Inferior parietal cortex (tissue), 1 donor: ENCODE results near the gene NAA80.

ENCODE experiments used
- DNase-seq: peaks from one replicate; pipeline ENCODE4 v3.0.0-alpha.2; 2016; ENCODE audit errors: extremely low spot score

Gene NAA80, protein sequence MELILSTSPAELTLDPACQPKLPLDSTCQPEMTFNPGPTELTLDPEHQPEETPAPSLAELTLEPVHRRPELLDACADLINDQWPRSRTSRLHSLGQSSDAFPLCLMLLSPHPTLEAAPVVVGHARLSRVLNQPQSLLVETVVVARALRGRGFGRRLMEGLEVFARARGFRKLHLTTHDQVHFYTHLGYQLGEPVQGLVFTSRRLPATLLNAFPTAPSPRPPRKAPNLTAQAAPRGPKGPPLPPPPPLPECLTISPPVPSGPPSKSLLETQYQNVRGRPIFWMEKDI

DNA sequence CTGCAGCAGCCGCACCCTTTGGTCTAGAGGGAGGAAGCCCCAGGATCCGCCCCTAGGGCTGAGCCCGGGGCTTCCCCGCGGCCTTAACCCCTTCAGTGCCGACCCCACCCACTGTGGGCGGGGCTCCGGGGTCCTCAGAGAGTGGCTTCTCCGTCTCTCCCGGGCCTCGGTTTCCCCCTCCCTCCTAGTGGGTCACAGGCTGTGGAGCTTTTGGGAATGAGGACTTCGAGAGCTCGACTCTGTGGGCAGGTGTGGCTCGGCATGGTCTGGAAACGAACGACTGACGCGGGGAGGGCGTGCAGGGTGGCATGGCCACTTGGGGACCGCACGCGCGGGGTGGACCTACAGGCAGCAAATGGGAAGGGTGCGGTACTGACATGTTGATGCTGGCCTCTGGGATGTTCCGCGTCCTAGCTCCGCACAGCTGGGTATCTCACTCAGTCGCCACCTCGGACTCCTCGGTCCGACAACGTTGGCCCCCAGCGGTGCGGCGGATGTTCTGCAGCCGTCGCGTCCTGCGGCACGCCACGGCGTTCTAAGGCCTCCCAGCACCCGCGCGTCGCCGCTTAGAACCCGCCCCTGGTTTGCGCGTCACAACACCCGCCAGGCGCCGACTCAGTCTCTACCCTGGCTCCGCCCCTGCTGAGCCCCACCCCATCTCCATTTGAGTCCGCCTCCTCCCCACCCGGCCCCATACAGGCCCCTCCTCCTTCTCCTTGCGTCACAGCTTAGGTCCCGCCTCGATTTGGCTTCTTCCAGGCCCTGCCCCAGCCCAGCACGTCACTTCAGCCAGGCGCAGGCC is at the start of gene NAA80, which contains the start of gene HYAL3:
NAA80 (minus strand) TSS at position 570 of the 802 bp plus-strand sequence. CDS start 1,942 bp downstream, outside the sequence.
HYAL3 (minus strand) TSS at position 570 of the 802 bp plus-strand sequence. CDS start 3,803 bp downstream, outside the sequence.
- DNase-seq: peak; percentile 96

DNA sequence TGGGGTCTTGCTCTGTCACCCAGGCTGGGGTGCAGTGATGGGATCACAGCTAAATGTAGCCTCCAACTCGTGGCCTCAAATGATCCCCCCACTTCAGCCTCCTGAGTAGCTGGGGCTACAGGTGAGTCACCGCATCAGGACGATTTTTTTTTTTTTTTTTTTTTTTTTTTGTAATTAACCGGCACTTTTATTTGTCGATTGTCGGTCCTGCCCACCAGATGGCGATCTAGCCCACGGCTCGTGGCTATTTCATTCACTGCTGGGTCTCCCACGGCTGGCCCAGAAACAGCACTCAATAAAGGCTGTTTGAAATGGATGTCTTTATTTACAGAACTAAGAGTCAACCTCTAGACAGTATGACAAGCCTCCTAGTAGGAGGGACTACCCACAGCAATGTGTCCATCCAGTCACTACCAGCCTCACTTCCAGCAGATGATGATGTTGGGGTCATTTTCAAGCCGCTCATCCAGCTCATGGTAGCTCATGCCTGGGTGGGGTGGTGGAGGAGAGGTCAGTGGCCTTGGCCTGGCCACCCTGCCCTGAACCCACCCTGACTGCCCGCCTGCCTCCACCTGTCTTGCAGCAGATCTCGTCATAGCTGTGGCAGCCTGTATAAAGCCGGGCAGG is 48.1 kb upstream of the NAA80 start:
- DNase-seq: peak; percentile 75

GRCh38 chr3:50345586-50346234 is 46.5 kb upstream of the NAA80 start, which contains the start of gene ZMYND10:
TSS of gene ZMYND10 (minus strand) at chr3:50345732. CDS start at chr3:50345579, 153 bp downstream.
- no peak for DNase-seq

- no peak for DNase-seq
Measured at GRCh38 chr3:50345008-50345407, 45.8 kb upstream of the NAA80 start.

DNA sequence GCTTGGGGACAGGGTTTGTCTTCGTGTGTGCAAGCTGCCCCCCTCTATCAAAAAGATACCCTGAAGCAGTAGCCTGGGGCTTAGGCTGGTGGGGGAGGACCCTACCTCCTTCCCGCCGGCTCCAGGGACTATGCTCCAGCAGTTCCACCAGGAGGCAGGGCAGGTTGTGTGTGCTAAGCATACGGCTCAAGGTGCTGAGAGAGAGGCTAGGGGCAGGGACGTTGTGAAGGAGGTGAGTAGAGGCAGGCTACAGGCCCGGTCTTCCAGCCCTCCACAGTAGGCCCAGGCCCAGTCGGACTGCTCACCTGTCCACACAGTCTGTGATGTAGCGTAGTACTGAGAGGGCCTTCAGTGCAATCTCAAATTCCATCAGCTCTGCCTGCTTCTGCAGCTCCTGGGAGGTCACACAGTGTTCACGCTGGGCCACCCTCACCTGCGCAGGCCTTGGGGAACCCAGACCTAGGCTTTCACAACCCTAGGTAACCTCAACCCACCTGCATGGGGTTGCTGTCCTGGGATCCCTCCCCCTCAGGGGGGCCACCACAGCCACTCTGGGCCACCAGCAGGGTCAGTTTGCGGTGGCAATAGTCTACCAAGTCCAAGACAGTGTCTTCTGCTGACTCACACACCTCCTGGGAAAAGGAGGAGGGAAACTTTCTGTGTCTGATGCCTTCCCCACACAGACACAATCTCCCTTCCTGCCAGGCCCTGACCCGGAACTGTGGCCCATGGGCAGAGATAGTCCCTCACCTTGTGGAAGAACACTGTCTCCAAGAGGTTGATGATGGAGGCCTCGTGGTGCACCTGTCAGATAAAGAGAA is 43.8 kb upstream of the NAA80 start:
- DNase-seq: no peak

- no peak for DNase-seq
Measured at GRCh38 chr3:50341996-50342650, 42.9 kb upstream of the NAA80 start.

DNA sequence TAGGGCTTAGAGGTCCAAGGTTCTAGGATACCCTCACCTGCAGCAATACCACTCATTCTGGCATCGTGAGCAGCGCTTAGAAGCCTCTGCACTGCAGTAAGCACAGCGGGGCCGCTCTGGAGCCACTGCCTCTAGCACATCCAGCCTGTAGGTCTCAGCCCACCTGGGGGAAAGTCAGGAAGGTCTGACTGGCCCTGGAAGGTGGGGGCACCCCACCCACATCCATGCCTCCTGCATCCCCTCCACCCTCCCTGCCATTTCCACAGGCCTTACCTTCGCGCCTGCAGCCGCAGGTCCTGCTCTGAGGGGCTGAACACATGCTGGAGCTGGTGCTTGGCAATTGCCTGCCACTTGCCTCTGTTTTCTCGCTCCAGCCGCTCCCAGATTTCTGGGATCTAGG is 42.3 kb upstream of the NAA80 start:
- no peak for DNase-seq

DNA sequence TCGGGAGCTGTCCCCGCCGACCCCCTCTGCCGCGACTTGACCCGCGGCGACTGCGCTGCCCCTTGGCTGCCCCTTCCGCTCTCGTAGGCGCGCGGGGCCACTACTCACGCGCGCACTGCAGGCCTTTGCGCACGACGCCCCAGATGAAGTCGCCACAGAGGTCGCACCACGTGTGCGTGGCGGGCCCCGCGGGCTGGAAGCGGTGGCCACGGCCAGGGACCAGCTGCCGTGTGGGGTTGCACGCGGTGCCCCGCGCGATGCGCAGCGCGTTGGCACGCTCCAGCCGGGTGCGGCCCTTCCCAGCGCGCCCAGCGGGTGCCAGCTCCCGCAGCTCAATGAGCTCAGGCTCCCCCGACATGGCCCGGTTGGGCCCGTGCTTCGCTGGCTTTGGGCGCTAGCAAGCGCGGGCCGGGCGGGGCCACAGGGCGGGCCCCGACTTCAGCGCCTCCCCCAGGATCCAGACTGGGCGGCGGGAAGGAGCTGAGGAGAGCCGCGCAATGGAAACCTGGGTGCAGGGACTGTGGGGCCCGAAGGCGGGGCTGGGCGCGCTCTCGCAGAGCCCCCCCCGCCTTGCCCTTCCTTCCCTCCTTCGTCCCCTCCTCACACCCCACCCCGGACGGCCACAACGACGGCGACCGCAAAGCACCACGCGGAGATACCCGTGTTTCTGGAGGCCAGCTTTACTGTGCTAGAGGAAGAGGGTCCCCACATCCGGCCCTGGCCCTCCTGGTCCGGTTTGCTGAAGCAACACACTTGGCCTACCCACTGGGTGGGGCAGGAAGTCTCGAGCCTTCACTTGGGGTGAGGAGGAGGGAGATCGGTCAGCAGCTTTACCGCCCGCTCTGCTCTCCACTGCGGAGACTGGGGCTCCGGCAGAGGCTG is 41.5 kb upstream of the NAA80 start, which contains the start of gene RASSF1:
RASSF1 (minus strand) TSS at position 389 of the 882 bp plus-strand sequence; CDS start at position 358, 31 bp downstream.
- DNase-seq: no peak

DNA sequence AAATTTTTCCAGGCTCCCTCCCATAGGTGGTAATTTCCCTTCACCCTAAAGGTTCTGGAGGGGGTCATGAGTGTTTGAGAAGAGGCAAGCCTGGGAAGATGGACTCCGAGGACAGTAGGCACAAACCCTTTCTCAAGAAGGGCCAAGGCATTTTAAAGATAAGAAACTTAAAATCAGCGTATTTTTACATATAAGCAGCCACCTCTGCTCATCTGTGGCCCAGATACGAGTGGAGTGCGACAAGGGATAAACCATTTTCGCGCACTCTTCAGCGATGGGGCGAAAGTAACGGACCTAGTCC is 40.9 kb upstream of the NAA80 start:
- DNase-seq: no peak

- DNase-seq: no peak
Measured at GRCh38 chr3:50339485-50340146, 40.4 kb upstream of the NAA80 start.

DNA sequence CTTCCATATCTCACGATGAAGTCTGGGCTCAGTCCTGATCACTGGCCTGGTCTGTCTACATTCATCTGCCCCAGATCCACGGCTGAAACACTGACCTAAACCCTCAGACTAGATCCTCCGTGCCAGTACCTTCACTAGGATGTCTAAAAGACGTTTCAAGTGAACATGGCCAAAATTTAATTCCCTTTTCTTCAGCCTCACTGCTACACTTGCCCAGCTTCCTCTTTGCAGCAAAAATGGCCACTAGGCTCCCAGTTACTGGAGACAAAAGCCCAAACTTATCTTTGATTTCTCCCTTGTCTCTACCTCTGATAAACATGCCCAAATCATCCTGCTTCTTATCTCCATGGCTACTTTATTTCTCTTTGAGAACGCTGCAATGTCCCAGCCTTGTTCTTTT is 39.8 kb upstream of the NAA80 start:
- DNase-seq: no peak

GRCh38 chr3:50337175-50337861 is 38.1 kb upstream of the NAA80 start:
- DNase-seq: peak; percentile 94

DNA sequence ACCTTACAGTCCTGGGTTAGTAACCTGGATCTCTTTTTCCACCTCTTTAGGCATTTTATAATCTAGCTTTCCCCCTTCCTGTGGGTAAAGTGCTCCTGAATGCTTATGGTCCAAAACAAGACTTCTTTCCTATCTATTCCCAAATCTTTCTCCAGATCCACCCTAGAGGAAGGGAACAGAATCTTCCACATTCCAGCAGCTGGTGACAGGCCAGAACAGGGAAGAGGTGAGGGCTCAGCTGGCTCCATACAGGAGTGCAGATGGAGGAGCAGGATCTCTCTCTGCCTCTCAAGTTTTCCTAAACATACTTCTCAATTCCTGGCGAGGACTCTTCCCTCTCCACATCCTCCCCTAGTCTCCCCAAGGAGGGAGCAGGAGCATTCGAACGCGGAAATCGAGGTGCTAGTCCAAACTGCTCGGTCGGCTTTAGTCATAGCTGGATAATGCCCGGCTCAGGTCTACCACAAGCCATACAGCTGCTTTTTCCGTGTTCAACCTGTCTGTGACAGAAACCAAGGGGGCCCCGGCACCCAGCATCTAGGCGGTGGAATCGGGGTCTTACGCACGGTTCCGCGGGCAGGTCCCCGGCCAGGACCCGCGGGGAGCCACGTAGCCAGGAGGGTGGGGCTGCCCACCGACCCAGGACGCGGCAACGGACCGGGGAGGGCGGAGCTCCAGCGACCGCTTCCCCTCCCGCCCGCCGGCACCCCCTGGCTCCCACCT is 37.4 kb upstream of the NAA80 start:
- no peak for DNase-seq

- no peak for DNase-seq
Measured at GRCh38 chr3:50334339-50335075, 35.3 kb upstream of the NAA80 start.

DNA sequence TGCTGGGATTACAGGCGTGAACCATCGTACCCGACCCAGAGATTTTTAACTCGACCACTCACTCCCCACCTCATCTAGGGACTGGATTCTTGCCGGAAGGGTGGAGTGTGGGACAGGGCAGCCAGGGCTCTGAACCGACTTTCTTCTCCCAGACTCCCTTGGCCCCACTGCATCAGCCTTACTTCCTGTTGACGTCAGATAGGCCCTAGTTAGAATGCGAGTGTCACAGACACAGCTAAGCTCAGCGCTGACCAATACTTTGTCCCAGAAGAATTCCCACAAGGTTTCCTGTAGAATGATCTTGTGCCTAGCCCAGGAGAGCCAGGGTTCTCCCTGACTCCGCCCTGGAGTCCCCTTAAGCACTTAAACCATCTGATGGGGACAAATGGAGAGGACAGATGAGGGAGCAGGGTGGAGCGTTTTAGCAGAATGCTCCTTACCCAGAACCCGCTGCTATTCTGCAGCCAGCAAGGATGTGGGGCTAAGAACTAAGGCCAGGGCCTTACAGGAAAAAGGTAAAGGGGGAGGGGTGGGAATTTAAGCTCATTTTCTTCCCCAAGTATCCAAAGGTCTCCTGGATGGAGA is 34.6 kb upstream of the NAA80 start:
- DNase-seq: no peak

DNA sequence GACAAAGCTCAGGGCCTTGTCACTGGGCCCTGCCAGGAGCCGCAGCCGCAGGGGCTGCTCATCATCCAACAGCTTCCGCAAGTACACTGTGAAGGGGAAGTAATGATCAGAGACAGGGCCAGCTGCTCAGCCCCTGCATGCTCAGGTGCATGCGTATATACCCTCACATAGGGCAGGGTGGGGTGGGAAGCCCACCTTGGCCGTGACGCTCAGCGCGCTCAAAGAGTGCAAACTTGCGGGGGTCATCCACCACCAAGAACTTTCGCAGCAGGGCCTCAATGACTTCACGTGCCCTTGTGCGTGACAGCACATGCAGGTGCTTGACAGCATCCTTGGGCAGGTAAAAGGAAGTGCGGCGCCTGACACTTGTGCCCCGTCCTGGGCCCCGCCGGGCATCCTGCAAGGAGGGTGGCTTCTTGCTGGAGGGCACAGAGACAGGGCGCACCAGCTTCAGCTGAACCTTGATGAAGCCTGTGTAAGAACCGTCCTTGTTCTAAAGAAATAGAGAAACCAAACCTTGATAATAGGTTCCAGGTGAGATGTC is 32.2 kb upstream of the NAA80 start:
- DNase-seq: no peak
